ENCODE results near the gene ATP10B. TPM values are rescaled to one million over a fixed set of nuclear protein-coding genes. Genes with fewer than 3 reads are reported as not detected.

The ATP10B gene
- total RNA-seq, 6 experiments from 2014 or later = not detected

GRCh38 chr5:160749682-160750081 lies 102.3 kb downstream of the ATP10B start:
- no peak overlapping the region for H3K27ac Mint-ChIP-seq
- TF ChIP-seq, protein P1, sequence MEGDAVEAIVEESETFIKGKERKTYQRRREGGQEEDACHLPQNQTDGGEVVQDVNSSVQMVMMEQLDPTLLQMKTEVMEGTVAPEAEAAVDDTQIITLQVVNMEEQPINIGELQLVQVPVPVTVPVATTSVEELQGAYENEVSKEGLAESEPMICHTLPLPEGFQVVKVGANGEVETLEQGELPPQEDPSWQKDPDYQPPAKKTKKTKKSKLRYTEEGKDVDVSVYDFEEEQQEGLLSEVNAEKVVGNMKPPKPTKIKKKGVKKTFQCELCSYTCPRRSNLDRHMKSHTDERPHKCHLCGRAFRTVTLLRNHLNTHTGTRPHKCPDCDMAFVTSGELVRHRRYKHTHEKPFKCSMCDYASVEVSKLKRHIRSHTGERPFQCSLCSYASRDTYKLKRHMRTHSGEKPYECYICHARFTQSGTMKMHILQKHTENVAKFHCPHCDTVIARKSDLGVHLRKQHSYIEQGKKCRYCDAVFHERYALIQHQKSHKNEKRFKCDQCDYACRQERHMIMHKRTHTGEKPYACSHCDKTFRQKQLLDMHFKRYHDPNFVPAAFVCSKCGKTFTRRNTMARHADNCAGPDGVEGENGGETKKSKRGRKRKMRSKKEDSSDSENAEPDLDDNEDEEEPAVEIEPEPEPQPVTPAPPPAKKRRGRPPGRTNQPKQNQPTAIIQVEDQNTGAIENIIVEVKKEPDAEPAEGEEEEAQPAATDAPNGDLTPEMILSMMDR (IDR thresholded peaks at IDR 0.05) = no peak
- H3K4me1 Mint-ChIP-seq (ENCODE audit: low read depth) = no peaks in the 10 kb centered on the region
- H3K36me3 Mint-ChIP-seq (ENCODE audit: low read depth) = no peaks in the 10 kb centered on the region
- H3K4me3 Mint-ChIP-seq = no peak overlapping the region
- no peak for DNase-seq
- no peaks in the 10 kb centered on the region for H3K27me3 Mint-ChIP-seq (ENCODE audit: insufficient read depth)
- H3K9me3 Mint-ChIP-seq = peaks cover 10% of the 10 kb centered on the region; the same call in 1 of the 2 replicates

DNA sequence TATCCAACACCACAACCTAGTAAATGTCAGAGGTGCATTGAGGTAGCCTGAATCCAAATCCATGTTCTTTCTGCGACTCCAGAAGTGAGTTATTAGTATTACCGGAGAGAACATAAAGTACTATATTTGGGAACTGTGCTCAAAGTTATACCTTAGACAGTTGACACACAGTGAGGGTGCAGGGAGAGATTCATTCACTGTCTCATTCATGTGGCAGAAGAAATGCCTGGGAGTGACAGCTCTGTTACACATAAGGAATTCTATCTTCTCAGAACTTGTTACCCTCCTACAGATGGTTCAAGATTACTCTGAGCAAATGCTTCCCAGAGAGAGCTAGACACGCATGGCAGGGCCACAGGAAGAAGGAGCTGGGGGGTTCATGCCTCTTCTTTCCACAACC lies 103.0 kb downstream of the ATP10B start:
- DNase-seq = no peak
- no peaks in the 10 kb centered on the region for H3K36me3 Mint-ChIP-seq (ENCODE audit: low read depth)
- H3K9me3 Mint-ChIP-seq = peaks cover 10% of the 10 kb centered on the region; the same call in 1 of the 2 replicates
- TF ChIP-seq, protein P1 (IDR thresholded peaks at IDR 0.05) = no peak
- no peaks in the 10 kb centered on the region for H3K27me3 Mint-ChIP-seq (ENCODE audit: insufficient read depth)
- H3K4me3 Mint-ChIP-seq = no peak overlapping the region
- H3K4me1 Mint-ChIP-seq (ENCODE audit: low read depth) = no peaks in the 10 kb centered on the region
- no peak overlapping the region for H3K27ac Mint-ChIP-seq

DNA sequence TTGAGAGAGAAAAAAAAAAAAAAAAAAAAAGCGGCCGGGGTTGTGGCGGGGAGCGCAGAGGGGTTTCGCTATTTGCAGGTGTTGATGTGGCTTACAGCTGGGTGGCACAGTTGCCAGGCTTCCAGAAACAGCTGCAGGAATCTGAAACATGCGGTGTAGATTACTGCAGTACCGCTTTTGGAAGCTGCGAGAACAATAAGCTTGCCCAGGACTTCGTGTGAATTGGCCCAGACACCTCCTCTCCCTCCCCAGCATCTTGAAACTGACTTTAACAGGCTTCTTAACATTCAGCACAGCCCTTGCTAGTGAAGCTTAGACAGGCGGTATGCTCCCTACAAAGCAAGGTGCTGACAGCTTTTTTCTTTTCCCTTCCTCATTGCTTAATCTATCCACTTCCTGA lies 104.0 kb downstream of the ATP10B start:
- TF ChIP-seq, protein P1 (IDR thresholded peaks at IDR 0.05) = no peak
- DNase-seq = no peak
- Mint-ChIP-seq H3K27me3 (ENCODE audit: insufficient read depth) (no peaks in the 10 kb centered on the region), H3K4me1 (ENCODE audit: low read depth) (no peaks in the 10 kb centered on the region), H3K4me3 (no peak overlapping the region), H3K36me3 (ENCODE audit: low read depth) (no peaks in the 10 kb centered on the region), H3K9me3 (peaks cover 10% of the 10 kb centered on the region; the same call in 1 of the 2 replicates), H3K27ac (no peak overlapping the region)

GRCh38 chr5:160747559-160747958 lies 104.5 kb downstream of the ATP10B start:
- Mint-ChIP-seq H3K27me3 (ENCODE audit: insufficient read depth) (no peaks in the 10 kb centered on the region), H3K9me3 (peaks cover 11% of the 10 kb centered on the region; the same call in 1 of the 2 replicates), H3K4me1 (ENCODE audit: low read depth) (no peaks in the 10 kb centered on the region), H3K27ac (no peak overlapping the region), H3K4me3 (no peak overlapping the region), H3K36me3 (ENCODE audit: low read depth) (no peaks in the 10 kb centered on the region)
- TF ChIP-seq, protein P1 (IDR thresholded peaks at IDR 0.05) = no peak
- DNase-seq = no peak

- no peak for DNase-seq
- no peaks in the 10 kb centered on the region for H3K36me3 Mint-ChIP-seq (ENCODE audit: low read depth)
- H3K4me1 Mint-ChIP-seq (ENCODE audit: low read depth) = no peaks in the 10 kb centered on the region
- H3K9me3 Mint-ChIP-seq = peaks cover 18% of the 10 kb centered on the region
- no peak overlapping the region for H3K27ac Mint-ChIP-seq
- H3K27me3 Mint-ChIP-seq (ENCODE audit: insufficient read depth) = no peaks in the 10 kb centered on the region
- TF ChIP-seq, protein P1 (IDR thresholded peaks at IDR 0.05) = no peak
- no peak overlapping the region for H3K4me3 Mint-ChIP-seq
Observed at GRCh38 chr5:160744268-160745101, 107.5 kb downstream of the ATP10B start.

All from HFFc6 (cell line).